ENCODE results near the gene TMEM235. TPM values are rescaled to one million over a fixed set of nuclear protein-coding genes. Genes with fewer than 3 reads are reported as not detected.

The TMEM235 gene
- total and polyA plus RNA-seq, 9 of the 15 experiments (the other 6 are each of a cell fraction or from before 2014, with no cell fraction given) = not detected

DNA sequence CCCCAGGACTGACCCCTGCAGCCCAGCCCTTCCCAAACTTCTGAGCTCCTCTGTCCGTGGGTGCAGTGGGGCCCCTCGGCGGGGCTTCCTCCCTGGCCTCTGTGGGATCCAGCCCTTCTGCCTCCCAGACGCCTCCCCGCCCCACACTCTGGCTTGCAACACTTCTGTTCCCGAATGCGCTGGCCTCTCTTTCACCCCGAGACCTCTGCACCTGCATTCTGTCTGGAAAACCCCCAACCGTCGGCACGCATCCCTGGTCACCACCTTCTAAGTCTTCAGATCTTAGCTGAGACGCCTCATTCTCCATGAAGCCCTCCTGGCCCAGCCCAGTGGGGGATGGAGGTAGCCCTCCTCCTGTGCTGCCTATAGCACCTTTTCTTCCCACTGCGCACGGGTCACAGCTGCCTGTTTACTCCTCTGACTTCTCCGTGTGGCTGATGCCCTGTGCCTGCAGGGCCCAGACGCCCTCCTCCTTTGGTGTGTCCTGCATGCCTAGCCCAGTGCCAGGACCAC, 26.4 kb downstream of the TMEM235 start (continued):
- TF ChIP-seq, protein P1, sequence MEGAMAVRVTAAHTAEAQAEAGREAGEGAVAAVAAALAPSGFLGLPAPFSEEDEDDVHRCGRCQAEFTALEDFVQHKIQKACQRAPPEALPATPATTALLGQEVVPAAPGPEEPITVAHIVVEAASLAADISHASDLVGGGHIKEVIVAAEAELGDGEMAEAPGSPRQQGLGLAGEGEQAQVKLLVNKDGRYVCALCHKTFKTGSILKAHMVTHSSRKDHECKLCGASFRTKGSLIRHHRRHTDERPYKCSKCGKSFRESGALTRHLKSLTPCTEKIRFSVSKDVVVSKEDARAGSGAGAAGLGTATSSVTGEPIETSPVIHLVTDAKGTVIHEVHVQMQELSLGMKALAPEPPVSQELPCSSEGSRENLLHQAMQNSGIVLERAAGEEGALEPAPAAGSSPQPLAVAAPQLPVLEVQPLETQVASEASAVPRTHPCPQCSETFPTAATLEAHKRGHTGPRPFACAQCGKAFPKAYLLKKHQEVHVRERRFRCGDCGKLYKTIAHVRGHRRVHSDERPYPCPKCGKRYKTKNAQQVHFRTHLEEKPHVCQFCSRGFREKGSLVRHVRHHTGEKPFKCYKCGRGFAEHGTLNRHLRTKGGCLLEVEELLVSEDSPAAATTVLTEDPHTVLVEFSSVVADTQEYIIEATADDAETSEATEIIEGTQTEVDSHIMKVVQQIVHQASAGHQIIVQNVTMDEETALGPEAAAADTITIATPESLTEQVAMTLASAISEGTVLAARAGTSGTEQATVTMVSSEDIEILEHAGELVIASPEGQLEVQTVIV (CRISPR knock-in tag; IDR thresholded peaks at IDR 0.05; ENCODE audit: borderline replicate concordance) = peak; percentile 68; the same call in 1 of the 2 replicates
- TF ChIP-seq CBFA2T3 (IDR thresholded peaks at IDR 0.05) = peak; percentile 30; the same call in 1 of the 2 replicates
- TF ChIP-seq ZNF436 (CRISPR knock-in tag; IDR thresholded peaks at IDR 0.05) = no peak
- peak; percentile 79; the same call in 1 of the 2 replicates for TF ChIP-seq PATZ1 (CRISPR knock-in tag; IDR thresholded peaks at IDR 0.05; ENCODE audit: borderline replicate concordance)
- 0 out of 2 replicates have a peak, but pooled peaks have one; percentile 32 for TF ChIP-seq ZFP1 (CRISPR knock-in tag; IDR thresholded peaks at IDR 0.05)
- 0 out of 2 replicates have a peak, but pooled peaks have one; percentile 3 for TF ChIP-seq ZNF263 (CRISPR knock-in tag; IDR thresholded peaks at IDR 0.05; ENCODE audit: borderline replicate concordance)
